Vagina (tissue), 2 donors: ENCODE data around the gene NRG3.

Source experiments
- POLR2A ChIP-seq, 2 donors: fragments of 450-650 bp; IDR thresholded peaks; one replicate each; pipeline ENCODE4 v1.6.1; 2017; ENCODE audit warnings: antibody characterized with exemption in 2 of 2, mild to moderate bottlenecking in 2 of 2, moderate library complexity in 2 of 2
- TF ChIP-seq, protein P1 (sequence below), 3 experiments: fragments of 450-650 bp in 2 of 3; fragments of 200-600 bp in 1 of 3; sonication (generic) in 1 of 3; IDR thresholded peaks; one replicate each; pipeline ENCODE4 v1.5.1; 2017 to 2019; ENCODE audit warnings: antibody characterized with exemption in 3 of 3, mild to moderate bottlenecking in 2 of 3, moderate library complexity in 2 of 3

DNA sequence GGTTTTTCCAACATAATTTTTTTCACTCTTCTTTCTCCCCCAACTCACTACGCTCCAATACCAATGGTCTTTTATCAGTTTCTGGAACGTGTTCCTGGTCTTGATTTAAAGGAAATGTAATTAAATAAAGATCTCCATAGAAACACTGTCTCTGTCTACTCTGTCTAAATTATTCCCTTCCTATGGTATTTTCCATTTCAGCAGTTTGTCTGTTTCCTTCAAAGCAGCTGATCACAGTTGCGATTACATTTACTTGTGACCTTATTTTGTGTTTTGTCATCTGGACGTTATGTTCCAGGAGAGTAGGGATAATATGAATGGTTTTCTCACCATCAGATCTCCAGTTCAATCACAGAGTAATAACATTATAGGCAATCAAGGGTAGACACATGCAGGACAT lies 359.2 kb downstream of the NRG3 start:
- TF ChIP-seq, protein P1, sequence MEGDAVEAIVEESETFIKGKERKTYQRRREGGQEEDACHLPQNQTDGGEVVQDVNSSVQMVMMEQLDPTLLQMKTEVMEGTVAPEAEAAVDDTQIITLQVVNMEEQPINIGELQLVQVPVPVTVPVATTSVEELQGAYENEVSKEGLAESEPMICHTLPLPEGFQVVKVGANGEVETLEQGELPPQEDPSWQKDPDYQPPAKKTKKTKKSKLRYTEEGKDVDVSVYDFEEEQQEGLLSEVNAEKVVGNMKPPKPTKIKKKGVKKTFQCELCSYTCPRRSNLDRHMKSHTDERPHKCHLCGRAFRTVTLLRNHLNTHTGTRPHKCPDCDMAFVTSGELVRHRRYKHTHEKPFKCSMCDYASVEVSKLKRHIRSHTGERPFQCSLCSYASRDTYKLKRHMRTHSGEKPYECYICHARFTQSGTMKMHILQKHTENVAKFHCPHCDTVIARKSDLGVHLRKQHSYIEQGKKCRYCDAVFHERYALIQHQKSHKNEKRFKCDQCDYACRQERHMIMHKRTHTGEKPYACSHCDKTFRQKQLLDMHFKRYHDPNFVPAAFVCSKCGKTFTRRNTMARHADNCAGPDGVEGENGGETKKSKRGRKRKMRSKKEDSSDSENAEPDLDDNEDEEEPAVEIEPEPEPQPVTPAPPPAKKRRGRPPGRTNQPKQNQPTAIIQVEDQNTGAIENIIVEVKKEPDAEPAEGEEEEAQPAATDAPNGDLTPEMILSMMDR (IDR thresholded peaks at IDR 0.05): no peak
- no peak for TF ChIP-seq POLR2A (IDR thresholded peaks at IDR 0.05)
